Stimulated activated CD4-positive, alpha-beta T cell treated with anti-CD3 and anti-CD28 coated beads, Interleukin-15, amount 100 ng/mL, for 24 hours (primary cell): ENCODE measurements around the gene SLC16A13.
"Not testable (repeated sequence)": the region's sequence is repeated elsewhere in the genome, so short reads cannot be mapped to it uniquely, and the experiment has no call there.

ENCODE experiments used
- DNase-seq: peaks from one replicate; pipeline ENCODE4 v3.0.0-alpha.2; 2020

The SLC16A13 gene

GRCh38 chr17:7034955-7035590, 742 bp upstream of the SLC16A13 start:
- DNase-seq = peak; percentile 59

DNA sequence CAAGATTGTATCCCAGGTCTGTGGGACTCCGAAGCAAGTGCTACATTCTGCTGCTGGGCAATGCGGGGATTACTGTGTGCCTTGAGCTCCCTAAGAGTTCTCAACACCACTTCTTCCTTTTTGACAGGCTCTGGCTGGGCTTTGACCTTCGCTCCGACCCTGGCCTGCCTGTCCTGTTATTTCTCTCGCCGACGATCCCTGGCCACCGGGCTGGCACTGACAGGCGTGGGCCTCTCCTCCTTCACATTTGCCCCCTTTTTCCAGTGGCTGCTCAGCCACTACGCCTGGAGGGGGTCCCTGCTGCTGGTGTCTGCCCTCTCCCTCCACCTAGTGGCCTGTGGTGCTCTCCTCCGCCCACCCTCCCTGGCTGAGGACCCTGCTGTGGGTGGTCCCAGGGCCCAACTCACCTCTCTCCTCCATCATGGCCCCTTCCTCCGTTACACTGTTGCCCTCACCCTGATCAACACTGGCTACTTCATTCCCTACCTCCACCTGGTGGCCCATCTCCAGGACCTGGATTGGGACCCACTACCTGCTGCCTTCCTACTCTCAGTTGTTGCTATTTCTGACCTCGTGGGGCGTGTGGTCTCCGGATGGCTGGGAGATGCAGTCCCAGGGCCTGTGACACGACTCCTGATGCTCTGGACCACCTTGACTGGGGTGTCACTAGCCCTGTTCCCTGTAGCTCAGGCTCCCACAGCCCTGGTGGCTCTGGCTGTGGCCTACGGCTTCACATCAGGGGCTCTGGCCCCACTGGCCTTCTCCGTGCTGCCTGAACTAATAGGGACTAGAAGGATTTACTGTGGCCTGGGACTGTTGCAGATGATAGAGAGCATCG, 2.4 kb downstream of the SLC16A13 start:
- no peak for DNase-seq

DNA sequence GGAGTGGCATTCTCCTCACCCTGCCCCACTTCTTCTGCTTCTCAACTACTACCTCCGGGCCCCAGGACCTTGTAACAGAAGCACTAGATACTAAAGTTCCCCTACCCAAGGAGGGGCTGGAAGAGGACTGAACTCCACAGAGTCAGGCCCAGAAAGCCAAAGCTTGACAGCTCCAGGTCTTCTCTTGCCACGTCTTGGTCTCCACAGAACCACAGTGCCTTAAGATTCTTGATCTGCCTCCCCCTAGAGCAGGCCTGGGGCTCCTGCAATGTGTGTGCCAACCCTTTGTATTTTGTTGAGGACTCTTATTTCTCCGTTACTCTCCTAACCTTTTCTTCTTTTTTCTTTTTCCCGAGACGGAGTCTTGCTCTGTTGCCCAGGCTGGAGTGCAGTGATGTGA, 4.0 kb downstream of the SLC16A13 start:
- DNase-seq = no peak

GRCh38 chr17:7041607-7042500, 6.0 kb downstream of the SLC16A13 start:
- DNase-seq = peak; percentile 48

- peak; percentile 61 for DNase-seq
Measured at GRCh38 chr17:7042501-7043181, 6.8 kb downstream of the SLC16A13 start.

DNA sequence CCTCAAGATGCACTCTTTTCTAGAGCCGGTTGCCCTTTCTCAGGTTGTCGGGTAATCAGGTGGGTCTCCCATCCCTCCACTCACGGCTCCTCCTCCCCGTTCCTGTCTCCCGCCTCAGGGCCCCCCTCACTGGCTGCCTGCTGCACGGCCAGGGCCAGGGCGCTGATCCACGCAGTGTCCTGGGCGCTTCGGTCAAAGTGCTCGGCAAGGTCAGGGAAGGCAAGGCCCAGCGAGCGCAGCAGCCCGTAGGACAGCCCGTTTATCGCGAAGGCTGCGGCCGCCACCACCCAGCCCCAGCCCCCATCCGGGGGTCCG, 7.3 kb downstream of the SLC16A13 start:
- no peak for DNase-seq

GRCh38 chr17:7043497-7044198, 7.8 kb downstream of the SLC16A13 start, which contains the start of gene SLC16A11:
SLC16A11 (minus strand) TSS chr17:7044092; CDS start chr17:7043513, 579 bp downstream.
- DNase-seq = peak; percentile 59

GRCh38 chr17:7045492-7046126, 9.8 kb downstream of the SLC16A13 start:
- DNase-seq = peak; percentile 46

DNA sequence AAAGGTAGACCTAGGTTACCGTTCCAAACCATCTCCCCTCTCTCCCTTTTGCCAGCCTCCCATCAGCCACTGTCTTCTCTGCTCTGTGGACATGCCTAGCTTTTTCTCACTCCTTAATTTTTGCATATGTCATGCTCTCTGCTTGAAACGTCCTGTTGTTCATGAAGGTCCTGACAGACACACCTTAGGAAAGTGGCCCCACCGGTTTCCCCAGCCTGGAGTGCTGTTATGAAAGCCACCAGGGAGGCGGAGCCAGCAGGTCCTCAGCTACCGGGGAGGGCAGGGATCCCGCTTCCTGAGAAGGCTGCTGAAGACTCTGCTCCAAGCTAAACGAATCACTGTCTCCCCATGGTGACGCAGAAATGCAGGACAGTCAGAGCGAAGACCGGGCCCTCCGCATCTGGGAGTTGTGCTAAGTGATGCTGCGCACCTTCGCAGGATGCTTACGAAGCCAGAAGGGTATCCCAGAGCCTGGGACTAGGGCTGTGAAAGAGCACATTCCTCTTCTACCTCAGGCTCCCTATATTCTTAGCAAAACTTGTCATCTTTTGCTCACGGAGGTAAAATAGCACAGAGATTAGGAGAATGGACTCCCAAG, 10.4 kb downstream of the SLC16A13 start:
- peak; percentile 59 for DNase-seq

DNA sequence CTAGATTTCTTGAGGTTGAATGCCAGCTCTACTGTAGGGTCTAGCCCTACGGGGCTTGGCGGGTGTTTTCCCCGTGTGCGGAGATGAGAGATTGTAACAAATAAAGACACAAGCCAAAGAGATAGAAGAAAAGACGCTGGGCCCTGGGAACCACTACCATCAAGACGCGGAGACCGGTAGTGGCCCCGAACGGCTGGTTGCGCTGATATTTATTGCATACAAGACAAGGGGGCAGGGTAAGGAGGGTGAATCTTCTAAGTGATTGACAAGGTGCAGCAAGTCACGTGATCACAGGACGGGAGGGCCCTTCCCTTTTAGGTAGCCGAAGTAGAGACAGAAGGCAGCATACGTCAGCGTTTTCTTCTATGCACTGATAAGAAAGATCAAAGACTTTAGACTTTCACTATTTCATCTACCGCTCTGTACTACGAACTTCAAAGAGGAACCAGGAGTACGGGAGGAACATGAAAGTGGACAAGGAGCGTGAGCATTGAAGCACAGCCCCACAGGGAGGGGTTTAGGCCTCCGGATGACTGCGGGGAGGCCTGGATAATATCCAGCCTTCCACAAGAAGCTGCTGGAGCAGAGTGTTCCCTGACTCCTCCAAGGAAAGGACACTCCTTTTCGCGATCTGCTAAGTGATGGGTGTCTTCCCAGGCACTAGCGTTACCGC, 11.0 kb downstream of the SLC16A13 start:
- DNase-seq = peak; percentile 81

DNA sequence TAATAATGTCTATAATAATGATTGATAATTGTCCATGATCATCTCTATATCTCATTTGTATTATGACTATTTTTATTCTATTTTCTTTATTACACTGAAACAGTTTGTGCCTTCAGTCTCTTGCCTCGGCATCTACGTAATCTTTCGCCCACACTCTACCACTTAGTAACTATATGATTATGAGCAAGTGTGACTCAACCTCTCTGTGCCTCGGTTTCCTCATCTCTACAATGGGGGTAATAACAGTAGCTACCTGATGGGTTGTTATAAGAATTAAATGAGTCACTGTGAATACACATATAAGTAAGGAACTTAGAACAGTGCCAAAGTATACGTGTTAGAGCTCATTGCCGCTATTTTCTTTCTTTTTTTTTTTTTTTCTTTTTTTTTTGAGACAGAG, 11.8 kb downstream of the SLC16A13 start:
- DNase-seq = peak; percentile 59

DNA sequence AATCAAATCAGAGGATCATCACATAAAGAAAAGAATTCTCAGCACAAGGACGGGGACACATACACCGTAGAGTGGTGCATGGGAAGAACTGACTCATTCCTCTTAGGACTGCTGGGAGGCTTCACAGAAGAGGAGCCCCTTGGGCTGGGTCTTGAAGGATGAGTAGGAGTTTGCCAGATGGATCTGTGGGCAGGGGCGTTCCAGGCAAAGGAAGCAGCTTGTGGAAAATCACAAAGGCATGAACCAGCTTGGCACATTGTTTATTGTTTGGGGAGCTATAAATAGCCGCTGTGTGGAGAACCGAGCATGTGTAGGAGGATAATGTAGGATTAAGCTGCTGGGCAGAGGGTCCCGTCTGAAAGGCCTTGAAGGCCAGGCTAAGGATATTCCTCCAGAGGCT, 13.2 kb downstream of the SLC16A13 start:
- DNase-seq = no peak

GRCh38 chr17:7050583-7050982, 14.8 kb downstream of the SLC16A13 start:
- DNase-seq = not testable (repeated sequence)

DNA sequence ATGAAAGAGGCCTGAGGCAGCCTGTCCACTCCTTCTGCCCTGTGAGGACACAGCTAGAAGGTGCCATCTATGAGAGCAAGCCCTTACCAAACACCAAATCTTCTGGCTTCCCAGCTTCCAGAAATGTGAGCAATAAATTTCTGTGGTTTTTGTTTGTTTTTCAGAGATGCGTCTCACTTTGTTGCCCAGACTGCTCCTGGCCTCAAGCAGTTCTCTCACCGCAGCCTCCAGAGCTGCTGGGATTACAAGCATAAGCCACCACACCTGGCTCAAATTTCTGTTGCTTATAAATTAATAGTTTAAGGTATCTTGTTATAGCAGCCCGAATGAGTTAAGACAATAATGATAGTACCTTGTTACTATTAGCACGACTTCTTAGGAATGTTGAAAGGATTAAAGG, 20.6 kb downstream of the SLC16A13 start:
- no peak for DNase-seq

DNA sequence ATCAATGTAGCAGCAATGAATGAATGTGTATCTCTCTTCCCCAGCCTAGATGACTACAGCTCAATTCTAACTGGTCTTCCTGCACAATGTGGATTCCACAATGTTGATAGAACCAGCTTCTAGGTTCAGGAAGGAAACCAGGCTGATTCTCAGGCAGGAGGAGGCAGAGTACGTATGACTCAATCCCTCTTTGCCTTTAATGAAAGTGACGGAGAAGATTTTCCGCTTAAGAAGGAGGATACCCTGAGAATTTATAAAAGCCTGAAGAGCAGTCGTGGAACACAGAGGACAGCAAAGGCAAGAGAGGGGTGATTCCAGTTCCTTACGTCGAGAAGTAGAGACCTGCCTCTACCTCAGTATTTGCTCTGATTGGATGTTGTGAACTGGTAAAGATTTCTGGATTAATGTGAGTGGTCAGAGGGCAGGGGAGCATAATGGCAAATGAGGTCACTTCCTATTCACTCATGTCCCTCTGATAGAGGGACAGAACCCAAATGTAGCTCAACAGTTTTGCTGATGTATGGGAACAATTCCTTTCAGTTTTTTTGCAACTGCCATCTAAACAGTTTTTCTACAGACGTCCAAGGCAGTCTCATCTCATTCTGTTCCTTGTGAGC, 23.1 kb downstream of the SLC16A13 start:
- DNase-seq = no peak

DNA sequence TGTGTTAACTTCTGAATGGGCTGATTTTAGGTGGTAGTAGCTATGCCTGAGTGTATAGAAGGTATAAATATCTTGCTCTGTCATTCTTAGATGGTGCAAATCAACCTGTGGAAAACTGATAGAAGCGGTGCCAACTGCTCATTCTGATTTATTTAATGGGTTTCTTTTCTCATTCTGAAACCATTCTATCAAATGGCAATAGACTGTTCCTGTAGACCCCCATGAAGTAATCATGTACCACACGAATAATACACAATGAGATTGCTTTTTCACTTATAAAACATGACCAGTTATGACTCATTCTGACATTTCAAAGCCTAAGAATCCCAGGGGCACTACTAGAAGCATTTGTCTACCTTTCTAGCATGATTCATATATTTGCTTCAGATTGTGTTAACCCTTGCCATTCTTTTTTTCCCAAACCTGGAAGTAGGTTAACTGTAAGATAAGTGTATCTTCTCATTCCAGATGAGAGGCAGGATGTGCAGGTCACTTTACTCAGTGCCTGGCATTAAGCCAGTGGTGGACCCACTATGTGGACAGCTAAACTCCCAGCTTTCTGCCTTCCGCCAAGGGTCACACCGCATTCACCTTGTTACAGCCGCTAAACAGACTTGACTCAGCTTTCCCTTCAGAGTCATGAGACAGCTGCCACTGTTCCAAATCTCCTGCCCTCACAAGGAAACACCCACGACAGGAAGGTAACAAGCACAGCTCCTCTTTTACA, 24.5 kb downstream of the SLC16A13 start:
- peak; percentile 69 for DNase-seq

DNA sequence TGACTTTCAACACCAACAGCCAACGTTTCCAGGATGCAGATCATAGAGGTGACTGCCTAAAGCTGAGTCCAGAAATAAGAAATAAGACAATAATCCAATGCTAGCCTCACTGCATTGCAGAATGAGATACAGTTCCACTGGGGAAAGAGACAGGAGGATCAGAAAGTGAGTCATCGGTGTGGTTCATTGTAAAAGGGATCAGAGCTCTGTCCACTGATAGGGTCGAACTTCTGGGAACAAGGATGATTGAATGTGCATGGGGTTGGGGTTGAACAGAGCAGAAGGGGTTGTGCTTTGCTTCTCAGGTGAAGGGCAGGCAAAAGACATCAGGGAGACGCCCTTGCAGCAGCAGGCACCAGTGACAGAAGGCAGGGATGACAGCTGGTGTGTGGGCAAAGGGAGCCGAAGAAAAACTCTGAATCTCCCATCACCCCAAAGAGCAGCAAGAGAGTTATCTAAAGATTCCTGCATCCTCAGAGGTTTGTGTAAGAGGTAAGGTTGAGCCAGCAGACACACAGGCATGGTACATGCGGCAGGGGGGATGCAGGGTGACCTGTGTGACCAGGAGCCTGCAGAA, 27.8 kb downstream of the SLC16A13 start:
- no peak for DNase-seq

- no peak for DNase-seq
Measured at GRCh38 chr17:7064261-7064660, 28.4 kb downstream of the SLC16A13 start.

- no peak for DNase-seq
Measured at GRCh38 chr17:7067198-7067597, 31.4 kb downstream of the SLC16A13 start.
